T-cell (primary cell): Measurements from ENCODE around the gene RBM38. TPM values are rescaled to one million over a fixed set of nuclear protein-coding genes. Genes with fewer than 3 reads are reported as not detected.

Experiments
- ATAC-seq, 4 experiments: fragments of 200-7000 bp in 3 of 4; fragments of 150-1000 bp in 1 of 4; cut with Tn5 transposase; replicated peaks in 1 of 4; 1 replicate in 3 of 4; 2 replicates in 1 of 4; pipeline ENCODE4 v1.10.0; 2021; ENCODE audit warnings: moderate library complexity in 3 of 4, mild to moderate bottlenecking in 2 of 4, moderate number of reproducible peaks in 1 of 4
- CTCF ChIA-PET, 2 donors: fragments of 300-600 bp; sonication (Branson Sonifier 250); formaldehyde crosslinking; loops; one replicate each; lab custom pipeline; 2022; ENCODE audit warnings: antibody characterized with exemption in 2 of 2; lab: Charles Lee
- POLR2A ChIA-PET, 2 donors: fragments of 300-600 bp; sonication (Branson Sonifier 250); formaldehyde crosslinking; loops; one replicate each; lab custom pipeline; 2022; ENCODE audit warnings: antibody characterized with exemption in 2 of 2; lab: Charles Lee
- DNase-seq, 35 experiments: peaks; one replicate each; pipeline versions ENCODE4 v3.0.0 to v3.0.0-alpha.2; 2013 to 2023
- H3K27ac ChIP-seq: one replicate; pipeline ENCODE4 v1.5.1; 2013; ENCODE audit warnings: low read length
- H3K27me3 ChIP-seq, 2 experiments: replicated peaks in 1 of 2; 1 replicate in 1 of 2; 2 replicates in 1 of 2; pipeline versions ENCODE4 v1.6.1 to v1.7.0; 2013; ENCODE audit warnings: low read length in 1 of 2, mixed read lengths in 1 of 2; ENCODE audit not compliant: control insufficient read depth in 2 of 2, insufficient read depth in 2 of 2; ENCODE audit errors: extremely low read depth in 1 of 2
- H3K36me3 ChIP-seq, 2 donors: 1 replicate in 1 of 2; 2 replicates in 1 of 2; pipeline versions ENCODE4 v1.6.1 to v1.7.0; 2013; ENCODE audit warnings: low read length in 1 of 2; ENCODE audit not compliant: control insufficient read depth in 2 of 2, insufficient read depth in 1 of 2; ENCODE audit errors: extremely low read depth in 1 of 2
- H3K4me1 ChIP-seq, 2 experiments: 1 replicate in 1 of 2; 2 replicates in 1 of 2; pipeline versions ENCODE4 v1.6.1 to v1.7.0; 2013; ENCODE audit warnings: low read length in 2 of 2, mixed read lengths in 1 of 2; ENCODE audit not compliant: insufficient read depth in 2 of 2, control insufficient read depth in 1 of 2; ENCODE audit errors: extremely low read depth in 1 of 2
- H3K4me3 ChIP-seq, 2 donors: 1 replicate in 1 of 2; 2 replicates in 1 of 2; pipeline versions ENCODE4 v1.5.1 to v1.7.0; 2013; ENCODE audit warnings: mild to moderate bottlenecking in 2 of 2, low read length in 1 of 2, moderate library complexity in 1 of 2; ENCODE audit not compliant: control insufficient read depth in 1 of 2; ENCODE audit errors: extremely low read depth in 1 of 2
- H3K9me3 ChIP-seq: 2 replicates; pipeline ENCODE4 v1.7.0; 2013
- H3K27ac Mint-ChIP-seq, 2 donors: one replicate each; pipeline ENCODE4 v1.8.0; 2020 to 2021; ENCODE audit warnings: mild to moderate bottlenecking in 2 of 2, mixed read lengths in 2 of 2
- H3K27me3 Mint-ChIP-seq, 2 donors: one replicate each; pipeline ENCODE4 v1.8.0; 2021 to 2022; ENCODE audit warnings: mixed read lengths in 2 of 2
- H3K36me3 Mint-ChIP-seq: one replicate; pipeline ENCODE4 v1.8.0; 2021; ENCODE audit warnings: mixed read lengths
- H3K4me1 Mint-ChIP-seq, 3 donors: one replicate each; pipeline ENCODE4 v1.8.0; 2020 to 2022; ENCODE audit warnings: mixed read lengths in 3 of 3, mild to moderate bottlenecking in 1 of 3
- H3K4me3 Mint-ChIP-seq, 3 donors: one replicate each; pipeline ENCODE4 v1.8.0; 2020 to 2022; ENCODE audit warnings: mild to moderate bottlenecking in 3 of 3, mixed read lengths in 3 of 3, moderate library complexity in 3 of 3
- H3K9me3 Mint-ChIP-seq, 3 donors: one replicate each; pipeline ENCODE4 v1.8.0; 2020 to 2022; ENCODE audit warnings: mixed read lengths in 3 of 3
- WGBS: methylation state at CpG from one replicate; pipeline ENCODE4 v1.1.5; 2013; ENCODE audit warnings: missing lambda C conversion rate; ENCODE audit not compliant: insufficient coverage; 5-methylcytosine and 5-hydroxymethylcytosine counted together
- total RNA-seq, 35 experiments: library from RNA in 6 of 35; stranded (reverse) in 6 of 35; fragments of 120-200 nt in 1 of 35; gene quantifications; one replicate each; pipeline versions ENCODE4 v1.2.1 to v1.2.4 and lab custom pipeline; 2013 to 2026

RBM38 gene
- total RNA-seq, 5 donors from 2014 or later (not counting 1 experiment from before 2014, with no cell fraction given), result 111 to 271 (median 124) TPM

DNA sequence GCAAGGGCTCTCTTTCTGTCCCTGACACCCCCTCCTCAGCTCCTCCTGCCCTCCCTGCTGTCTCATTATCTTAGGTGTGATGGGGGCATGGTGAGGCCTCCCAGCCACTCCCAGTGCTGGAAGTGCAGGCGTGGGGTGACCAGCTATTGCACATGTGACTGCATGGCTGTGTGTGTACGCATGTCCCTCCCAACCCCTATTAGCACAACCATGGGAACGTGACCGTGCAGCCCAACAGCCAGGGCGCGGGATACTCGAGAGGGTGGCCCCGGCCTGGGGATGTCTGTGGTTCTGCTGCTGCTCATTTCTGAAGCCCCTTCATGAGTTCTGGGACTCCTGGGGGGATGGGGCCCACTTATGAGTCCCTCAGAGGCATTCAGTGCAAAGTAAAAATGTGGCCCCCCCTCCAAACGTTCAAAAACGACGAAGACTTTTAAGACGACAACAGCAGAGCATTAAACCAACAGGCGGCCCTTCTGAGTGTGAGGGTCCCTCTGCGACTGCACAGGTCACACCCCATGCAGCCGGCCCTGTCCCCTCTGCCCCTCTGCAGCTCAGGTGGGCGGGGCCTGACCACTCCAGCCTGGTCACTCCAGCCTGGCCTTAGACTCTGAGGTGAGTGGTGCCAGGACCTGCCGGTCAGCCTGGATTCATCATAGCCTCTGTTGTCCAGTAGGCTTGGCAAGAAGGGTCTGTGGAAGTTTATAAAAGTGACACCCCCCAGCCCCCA, 51.1 kb downstream of the RBM38 start:
- no peak overlapping the region for H3K4me3 Mint-ChIP-seq
- Histone ChIP-seq H3K9me3 (no peaks in the 10 kb centered on the region), H3K4me3 (no peak overlapping the region), H3K36me3 (no peaks in the 10 kb centered on the region), H3K27ac (no peak overlapping the region), H3K4me1 (peaks cover 0 to 8% of the 10 kb centered on the region in 2 experiments), H3K27me3 (peaks cover 0 to 3% of the 10 kb centered on the region in 2 experiments)
- no peaks in the 10 kb centered on the region for H3K36me3 Mint-ChIP-seq
- no peak for ATAC-seq
- peaks cover 6 to 10% (median 6%) of the 10 kb centered on the region in 3 donors for H3K4me1 Mint-ChIP-seq
- ChIA-PET CTCF (interaction anchor here (0.5 to 0.6 kb wide), 2 partner anchors 25 to 48 kb away, joined by 4 read pairs; no protein-coding TSS in a partner anchor), POLR2A (interaction anchor here in 1 of 2 donors (0.7 kb wide), 1 partner anchor 61 kb away, joined by 3 read pairs; no protein-coding TSS in a partner anchor)
- 91% methylated on average over 12 of the region's 17 CpGs for WGBS
- H3K9me3 Mint-ChIP-seq, result no peaks in the 10 kb centered on the region
- H3K27me3 Mint-ChIP-seq, result no peaks in the 10 kb centered on the region
- H3K27ac Mint-ChIP-seq, result no peak overlapping the region
- DNase-seq, result no peak

DNA sequence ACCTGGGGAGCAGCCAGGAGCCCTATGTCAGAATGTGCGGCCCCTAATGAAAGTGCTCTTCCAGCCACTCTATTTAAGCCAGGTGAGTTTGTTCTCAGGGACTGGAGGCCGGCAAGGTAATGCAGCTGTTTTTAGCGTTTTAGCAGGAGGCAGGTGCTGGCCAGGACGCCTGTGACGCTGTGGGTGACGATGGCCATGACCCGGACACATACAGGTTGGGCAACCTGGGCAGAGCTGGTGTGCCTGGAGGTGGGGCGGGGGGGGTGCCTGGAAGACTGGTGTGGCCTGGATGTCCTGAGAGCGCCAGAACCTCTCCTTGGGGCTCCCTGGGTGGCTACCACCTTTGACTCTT, 51.7 kb downstream of the RBM38 start:
- Histone ChIP-seq H3K27ac (no peak overlapping the region), H3K27me3 (peaks cover 0 to 2% of the 10 kb centered on the region in 2 experiments), H3K4me3 (no peak overlapping the region), H3K9me3 (no peaks in the 10 kb centered on the region), H3K4me1 (peaks cover 0 to 8% of the 10 kb centered on the region in 2 experiments), H3K36me3 (no peaks in the 10 kb centered on the region)
- DNase-seq, result no peak
- Mint-ChIP-seq H3K27ac (no peak overlapping the region), H3K27me3 (no peaks in the 10 kb centered on the region), H3K36me3 (no peaks in the 10 kb centered on the region), H3K4me3 (no peak overlapping the region), H3K9me3 (no peaks in the 10 kb centered on the region), H3K4me1 (peaks cover 4 to 9% (median 5%) of the 10 kb centered on the region in 3 donors)
- CTCF ChIA-PET, result interaction anchor here in 1 of 2 donors (0.6 kb wide), 1 partner anchor 25 kb away, joined by 4 read pairs; no protein-coding TSS in a partner anchor
- WGBS, result 91% methylated on average over 7 of the region's 9 CpGs
- POLR2A ChIA-PET, result no interaction called here
- no peak for ATAC-seq

- Mint-ChIP-seq H3K27me3 (no peaks in the 10 kb centered on the region), H3K4me3 (no peak overlapping the region), H3K36me3 (no peaks in the 10 kb centered on the region), H3K9me3 (no peaks in the 10 kb centered on the region), H3K27ac (no peak overlapping the region), H3K4me1 (peaks cover 4 to 16% (median 5%) of the 10 kb centered on the region in 3 donors)
- ATAC-seq (no peak), DNase-seq (no peak)
- H3K4me1 ChIP-seq, result peaks cover 0 to 8% of the 10 kb centered on the region in 2 experiments
- no peaks in the 10 kb centered on the region for H3K9me3 ChIP-seq
- H3K36me3 ChIP-seq, result no peaks in the 10 kb centered on the region
- no peak overlapping the region for H3K4me3 ChIP-seq
- H3K27ac ChIP-seq, result no peak overlapping the region
- ChIA-PET CTCF (no interaction called here), POLR2A (no interaction called here)
- WGBS, result 98% methylated on average over 9 of the region's 18 CpGs
- peaks cover 0 to 2% of the 10 kb centered on the region in 2 experiments for H3K27me3 ChIP-seq
Observed at GRCh38 chr20:57443349-57444265, 52.4 kb downstream of the RBM38 start.

DNA sequence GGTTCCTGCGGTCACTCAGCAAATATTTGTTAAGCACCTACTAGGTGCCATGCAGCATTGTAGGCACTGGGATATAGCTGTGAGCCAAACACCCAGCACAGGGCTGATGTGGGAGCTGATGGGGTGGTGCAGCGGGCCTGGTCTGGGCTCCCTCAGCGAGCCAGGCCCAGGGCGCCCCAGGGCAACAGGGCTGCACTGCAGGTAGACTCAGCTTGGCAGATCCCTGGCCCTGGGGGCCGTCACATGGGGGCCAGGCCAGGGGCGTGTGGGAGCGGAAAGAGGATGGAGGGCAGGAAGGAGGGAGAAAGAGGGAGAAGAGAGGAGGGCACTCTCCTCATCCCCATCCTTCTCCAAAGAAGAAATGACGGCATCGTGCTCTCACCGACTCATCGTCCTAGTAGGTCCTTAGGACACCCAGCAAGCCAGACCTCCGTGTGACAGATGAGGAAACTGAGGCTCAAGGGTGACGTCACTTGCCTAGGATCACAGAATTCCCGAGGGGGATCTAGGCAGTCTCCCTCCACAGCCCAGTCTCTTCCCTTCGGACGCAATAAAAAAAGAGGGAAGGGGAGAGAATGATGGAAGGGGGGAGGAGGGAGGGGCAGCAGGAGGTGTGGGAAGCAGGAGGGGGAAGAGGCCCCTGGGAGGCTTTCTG, 53.3 kb downstream of the RBM38 start:
- Mint-ChIP-seq H3K4me3 (no peak overlapping the region), H3K4me1 (peaks cover 5 to 25% (median 8%) of the 10 kb centered on the region in 3 donors), H3K36me3 (no peaks in the 10 kb centered on the region), H3K9me3 (no peaks in the 10 kb centered on the region), H3K27me3 (no peaks in the 10 kb centered on the region), H3K27ac (no peak overlapping the region)
- Histone ChIP-seq H3K4me3 (no peak overlapping the region), H3K27ac (no peak overlapping the region), H3K4me1 (peaks cover 0 to 12% of the 10 kb centered on the region in 2 experiments), H3K27me3 (peaks cover 0 to 4% of the 10 kb centered on the region in 2 experiments), H3K9me3 (no peaks in the 10 kb centered on the region), H3K36me3 (no peaks in the 10 kb centered on the region)
- WGBS, result 100% methylated on average over 2 of the region's 16 CpGs
- no peak for ATAC-seq
- no peak for DNase-seq
- CTCF ChIA-PET, result no interaction called here
- POLR2A ChIA-PET, result no interaction called here

DNA sequence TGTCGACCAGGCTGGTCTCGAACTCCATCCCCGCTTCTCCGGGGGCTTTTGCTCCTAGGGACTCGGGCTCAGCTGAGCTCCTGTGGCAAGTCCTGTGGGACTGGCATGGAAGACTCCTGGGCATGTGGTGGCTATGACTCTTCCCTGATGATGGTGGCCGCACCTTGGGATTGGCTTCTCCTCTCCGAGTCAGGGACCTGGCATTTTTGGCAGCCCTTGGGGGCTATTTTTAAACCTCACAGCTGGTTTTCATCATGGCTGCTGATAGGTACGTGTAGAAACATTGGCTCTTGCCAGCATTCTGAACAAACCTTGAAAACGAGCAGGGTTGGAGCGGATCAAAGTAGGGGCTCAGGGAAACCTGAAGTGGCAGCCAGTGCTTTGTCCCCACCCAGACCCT, 54.1 kb downstream of the RBM38 start:
- Histone ChIP-seq H3K36me3 (no peaks in the 10 kb centered on the region), H3K4me3 (no peak overlapping the region), H3K4me1 (peaks cover 4 to 15% of the 10 kb centered on the region in 2 experiments), H3K9me3 (no peaks in the 10 kb centered on the region), H3K27me3 (peaks cover 0 to 3% of the 10 kb centered on the region in 2 experiments), H3K27ac (no peak overlapping the region)
- Mint-ChIP-seq H3K9me3 (no peaks in the 10 kb centered on the region), H3K27ac (no peak overlapping the region), H3K4me1 (peaks cover 8 to 27% (median 11%) of the 10 kb centered on the region in 3 donors), H3K36me3 (no peaks in the 10 kb centered on the region), H3K27me3 (no peaks in the 10 kb centered on the region), H3K4me3 (no peak overlapping the region)
- no peak for ATAC-seq
- POLR2A ChIA-PET, result no interaction called here
- CTCF ChIA-PET, result no interaction called here
- 93% methylated on average over 10 of the region's 10 CpGs for WGBS
- DNase-seq, result no peak

GRCh38 chr20:57445774-57446173, 54.6 kb downstream of the RBM38 start:
- no peak overlapping the region for H3K4me3 ChIP-seq
- no peaks in the 10 kb centered on the region for H3K36me3 ChIP-seq
- H3K27me3 ChIP-seq, result peaks cover 0 to 2% of the 10 kb centered on the region in 2 experiments
- POLR2A ChIA-PET, result no interaction called here
- Mint-ChIP-seq H3K27ac (no peak overlapping the region), H3K9me3 (no peaks in the 10 kb centered on the region), H3K4me3 (no peak overlapping the region), H3K36me3 (no peaks in the 10 kb centered on the region), H3K4me1 (peaks cover 12 to 31% (median 16%) of the 10 kb centered on the region in 3 donors), H3K27me3 (no peaks in the 10 kb centered on the region)
- CTCF ChIA-PET, result no interaction called here
- no peak overlapping the region for H3K27ac ChIP-seq
- H3K4me1 ChIP-seq, result peaks cover 8 to 17% of the 10 kb centered on the region in 2 experiments
- DNase-seq (no peak), ATAC-seq (no peak)
- no peaks in the 10 kb centered on the region for H3K9me3 ChIP-seq
- 79% methylated on average over 3 of the region's 3 CpGs for WGBS
